Glutamatergic neuron (in vitro differentiated cells): ENCODE data around the gene NAV2. TPM values are rescaled to one million over a fixed set of nuclear protein-coding genes. Genes with fewer than 3 reads are reported as not detected.

ENCODE experiments used
- DNase-seq: peaks from one replicate; pipeline ENCODE4 v3.0.0; 2022
- H3K27ac Mint-ChIP-seq: one replicate; pipeline ENCODE4 v1.8.0; 2020; ENCODE audit warnings: mild to moderate bottlenecking, mixed read lengths, inconsistent platforms; ENCODE audit not compliant: unreplicated experiment
- H3K27me3 Mint-ChIP-seq: one replicate; pipeline ENCODE4 v1.8.0; 2020; ENCODE audit warnings: mild to moderate bottlenecking, moderate library complexity, mixed read lengths, inconsistent platforms; ENCODE audit not compliant: unreplicated experiment
- H3K36me3 Mint-ChIP-seq: one replicate; pipeline ENCODE4 v1.8.0; 2020; ENCODE audit warnings: mild to moderate bottlenecking, mixed read lengths, inconsistent platforms; ENCODE audit not compliant: unreplicated experiment
- H3K4me1 Mint-ChIP-seq: one replicate; pipeline ENCODE4 v1.8.0; 2020; ENCODE audit warnings: mild to moderate bottlenecking, low read depth, mixed read lengths, inconsistent platforms; ENCODE audit not compliant: unreplicated experiment
- H3K4me3 Mint-ChIP-seq: one replicate; pipeline ENCODE4 v1.8.0; 2020; ENCODE audit warnings: mild to moderate bottlenecking, mixed read lengths, inconsistent platforms; ENCODE audit not compliant: unreplicated experiment
- H3K9me3 Mint-ChIP-seq: one replicate; pipeline ENCODE4 v1.8.0; 2020; ENCODE audit warnings: mild to moderate bottlenecking, moderate library complexity, mixed read lengths, inconsistent platforms; ENCODE audit not compliant: unreplicated experiment
- CTCF ChIP-seq: fragments of 200-600 bp; sonication (generic); IDR thresholded peaks from one replicate; pipeline ENCODE4 v1.5.0; 2021; ENCODE audit not compliant: partially characterized antibody, unreplicated experiment
- total RNA-seq: library from RNA; stranded (reverse); fragmentation: NEBNext Ultra II Directional; extraction: Animal tissue kit (Norgen Biotek cat#: 25700); gene quantifications from one replicate; pipeline ENCODE4 v1.2.1, GENCODE V29; 2021; ENCODE audit not compliant: unreplicated experiment

The NAV2 gene
- total RNA-seq, 1 donor from 2014 or later: 117 TPM

- Mint-ChIP-seq H3K9me3 (peaks cover 2% of the 10 kb centered on the region), H3K27me3 (peaks cover 4% of the 10 kb centered on the region), H3K27ac (no peak overlapping the region), H3K36me3 (peaks cover 4% of the 10 kb centered on the region), H3K4me1 (peaks cover 23% of the 10 kb centered on the region), H3K4me3 (no peak overlapping the region)
- no peak for TF ChIP-seq CTCF
- DNase-seq: no peak
Measured at GRCh38 chr11:19953336-19953735, 240.7 kb downstream of the NAV2 start.

- Mint-ChIP-seq H3K4me3 (no peak overlapping the region), H3K27ac (no peak overlapping the region)
Measured at GRCh38 chr11:19953909-19954308, 241.3 kb downstream of the NAV2 start.

GRCh38 chr11:19954899-19955298 lies 242.3 kb downstream of the NAV2 start:
- Mint-ChIP-seq H3K9me3 (no peaks in the 10 kb centered on the region), H3K36me3 (peaks cover 9% of the 10 kb centered on the region), H3K4me1 (peaks cover 26% of the 10 kb centered on the region), H3K27ac (no peak overlapping the region), H3K27me3 (peaks cover 4% of the 10 kb centered on the region), H3K4me3 (no peak overlapping the region)
- no peak for TF ChIP-seq CTCF
- no peak for DNase-seq

More at GRCh38 chr11:19953909-19954308, 241.3 kb downstream of the NAV2 start:
- peaks cover 26% of the 10 kb centered on the region for H3K4me1 Mint-ChIP-seq
- H3K27me3 Mint-ChIP-seq: peaks cover 4% of the 10 kb centered on the region
- DNase-seq: no peak
- H3K9me3 Mint-ChIP-seq: peaks cover under 1% of the 10 kb centered on the region
- H3K36me3 Mint-ChIP-seq: peaks cover 8% of the 10 kb centered on the region
- peak; percentile 33 for TF ChIP-seq CTCF

- Mint-ChIP-seq H3K27ac (no peak overlapping the region), H3K4me1 (peaks cover 26% of the 10 kb centered on the region), H3K4me3 (no peak overlapping the region), H3K36me3 (peaks cover 9% of the 10 kb centered on the region), H3K9me3 (no peaks in the 10 kb centered on the region), H3K27me3 (peaks cover 4% of the 10 kb centered on the region)
- TF ChIP-seq CTCF: no peak
- no peak for DNase-seq
Measured at GRCh38 chr11:19955660-19956059, 243.0 kb downstream of the NAV2 start.

GRCh38 chr11:19956228-19956627 lies 243.6 kb downstream of the NAV2 start:
- peaks cover 9% of the 10 kb centered on the region for H3K36me3 Mint-ChIP-seq
- TF ChIP-seq CTCF: no peak
- H3K4me3 Mint-ChIP-seq: no peak overlapping the region
- no peaks in the 10 kb centered on the region for H3K9me3 Mint-ChIP-seq
- H3K27ac Mint-ChIP-seq: no peak overlapping the region
- no peak for DNase-seq
- H3K4me1 Mint-ChIP-seq: peaks cover 26% of the 10 kb centered on the region
- peaks cover 4% of the 10 kb centered on the region for H3K27me3 Mint-ChIP-seq
